Skin epidermis (tissue), 12 donors: Measurements from ENCODE around the gene TAL1.
"Not testable (repeated sequence)": the region's sequence is repeated elsewhere in the genome, so short reads cannot be mapped to it uniquely, and the experiment has no call there.

Experiments used
- H3K27ac ChIP-seq, 21 experiments: fragments of 200-600 bp; sonication (generic) in 11 of 21; one replicate each; pipeline ENCODE4 v1.5.0; 2020; ENCODE audit warnings: mild to moderate bottlenecking in 3 of 21, inconsistent platforms in 2 of 21, moderate library complexity in 2 of 21
- H3K4me3 ChIP-seq, 7 experiments: fragments of 200-600 bp; sonication (generic) in 2 of 7; one replicate each; pipeline ENCODE4 v1.5.0; 2020; ENCODE audit warnings: inconsistent platforms in 2 of 7, mild to moderate bottlenecking in 2 of 7, moderate library complexity in 1 of 7

Gene TAL1

DNA sequence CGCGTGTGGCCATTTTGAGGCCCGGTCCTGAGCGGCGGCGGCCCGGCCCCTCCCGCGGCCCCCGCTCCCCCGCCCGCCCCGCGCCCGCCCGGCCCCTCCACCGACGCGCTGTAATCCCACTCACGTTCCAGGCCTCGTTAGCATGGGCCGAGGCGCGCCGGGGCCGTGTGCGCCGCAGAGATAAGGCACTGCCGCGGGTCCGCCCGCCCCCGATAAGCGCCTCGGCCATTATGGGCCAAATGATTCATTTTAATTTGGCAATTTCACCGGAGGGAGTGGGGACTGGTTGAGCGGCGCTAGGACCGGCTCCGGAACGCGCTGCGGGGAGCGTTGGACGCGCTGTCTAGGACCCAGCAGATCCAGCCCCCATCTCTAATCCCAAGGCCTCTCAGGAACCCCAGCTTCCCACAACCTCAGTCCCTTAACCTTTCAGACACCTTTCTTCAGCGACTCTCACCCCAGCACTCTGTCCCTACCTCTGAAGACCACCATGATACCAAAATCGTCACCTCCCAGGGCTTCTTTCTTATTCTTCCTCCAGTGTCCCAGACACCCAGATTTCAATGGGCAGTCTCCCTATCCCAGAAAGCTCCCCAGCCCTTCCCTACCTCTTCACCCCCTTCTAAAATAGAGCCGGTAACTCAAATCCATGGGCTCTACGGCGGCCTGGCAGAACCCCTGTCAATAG lies at the start of gene TAL1:
TSS of gene TAL1 (minus strand) at position 39 of the 688 bp plus-strand sequence. CDS start 6,337 bp downstream, outside the sequence.
- H3K27ac ChIP-seq: peak within 1 kb of the TSS; percentile 4 to 79 (median 53)
- H3K4me3 ChIP-seq: peak within 1 kb of the TSS; percentile 5 to 35 (median 17)

DNA sequence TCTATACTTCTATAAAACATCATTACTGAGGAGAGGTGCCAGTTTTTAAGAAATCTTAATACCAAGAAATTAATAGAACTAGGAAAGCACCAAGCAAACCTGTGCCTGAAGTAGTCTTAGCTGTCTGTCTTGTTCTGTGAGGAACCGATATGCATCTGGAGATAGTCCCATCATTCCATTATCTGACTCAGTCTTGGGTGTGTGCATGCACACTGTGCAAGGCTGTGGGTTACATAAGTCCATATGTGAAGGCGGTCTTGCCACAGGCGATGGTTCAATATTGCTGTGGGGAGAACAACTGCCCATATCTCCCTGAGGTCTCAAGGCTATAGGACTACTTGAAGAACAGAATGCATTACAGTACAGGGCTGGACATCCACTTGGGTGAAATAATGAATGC lies 48.1 kb upstream of the TAL1 start:
- H3K27ac ChIP-seq: no peak overlapping the region
- H3K4me3 ChIP-seq: no peak overlapping the region

GRCh38 chr1:47276850-47277249 lies 44.8 kb upstream of the TAL1 start:
- Histone ChIP-seq H3K4me3 (no peak overlapping the region), H3K27ac (no peak overlapping the region)

GRCh38 chr1:47275811-47276210 lies 43.8 kb upstream of the TAL1 start:
- not testable (repeated sequence) for H3K27ac ChIP-seq, H3K4me3 ChIP-seq

- not testable (repeated sequence) for H3K4me3 ChIP-seq, H3K27ac ChIP-seq
These were observed 33.5 kb upstream of the TAL1 start for GRCh38 chr1:47265529-47265928.

DNA sequence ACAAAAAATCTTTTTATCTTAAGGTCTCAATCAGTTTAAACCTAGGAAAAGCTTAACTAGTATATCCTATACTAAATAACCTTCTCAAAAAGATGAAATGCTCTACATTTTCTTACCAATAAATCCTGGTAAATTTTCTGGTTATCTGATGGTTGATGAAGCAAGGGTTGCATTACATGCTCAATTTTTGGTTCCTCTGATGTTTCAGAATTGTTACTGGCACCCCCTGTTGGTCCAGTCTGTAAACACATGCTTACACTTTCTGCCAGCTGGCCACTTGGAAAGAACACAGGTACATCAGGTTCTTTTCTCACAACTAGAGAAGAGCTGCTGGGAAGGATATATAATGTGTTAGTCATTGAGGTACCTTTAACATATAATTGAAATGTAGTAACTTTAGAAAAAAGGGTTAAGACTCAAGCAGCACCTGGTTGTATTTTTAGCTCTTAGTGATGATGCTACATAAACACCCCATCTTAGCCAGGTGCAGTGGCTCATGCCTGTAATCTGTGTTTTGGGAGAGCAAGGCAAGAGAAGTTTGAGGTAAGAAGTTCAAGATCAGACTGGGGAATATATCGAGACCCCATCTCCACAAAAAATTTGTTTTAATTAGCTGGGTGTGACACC lies 30.9 kb upstream of the TAL1 start:
- Histone ChIP-seq H3K4me3 (no peak overlapping the region), H3K27ac (no peak overlapping the region)

- Histone ChIP-seq H3K4me3 (no peak overlapping the region), H3K27ac (no peak overlapping the region)
These were observed 25.2 kb upstream of the TAL1 start for GRCh38 chr1:47257224-47257623.

DNA sequence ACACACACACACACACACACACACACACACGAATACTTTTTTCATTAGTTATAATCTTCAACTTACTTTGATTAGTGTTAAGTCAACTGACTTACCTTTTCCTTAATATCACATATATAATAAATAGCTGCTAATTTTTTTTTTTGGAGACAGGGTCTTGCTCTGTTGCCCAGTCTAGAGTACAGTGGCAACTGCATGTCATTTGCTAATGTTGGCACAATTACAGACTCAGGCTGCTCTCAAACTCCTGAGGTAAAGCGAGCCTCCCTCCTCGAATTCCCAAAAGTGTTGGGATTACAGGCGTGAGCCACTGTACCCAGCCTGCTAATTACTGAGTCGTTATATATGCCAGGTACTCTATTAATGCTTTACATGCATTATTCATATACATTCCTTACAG lies 20.8 kb upstream of the TAL1 start:
- H3K4me3 ChIP-seq: no peak overlapping the region
- H3K27ac ChIP-seq: no peak overlapping the region

- Histone ChIP-seq H3K27ac (no peak overlapping the region), H3K4me3 (no peak overlapping the region)
These were observed 20.3 kb upstream of the TAL1 start for GRCh38 chr1:47252369-47252768.

DNA sequence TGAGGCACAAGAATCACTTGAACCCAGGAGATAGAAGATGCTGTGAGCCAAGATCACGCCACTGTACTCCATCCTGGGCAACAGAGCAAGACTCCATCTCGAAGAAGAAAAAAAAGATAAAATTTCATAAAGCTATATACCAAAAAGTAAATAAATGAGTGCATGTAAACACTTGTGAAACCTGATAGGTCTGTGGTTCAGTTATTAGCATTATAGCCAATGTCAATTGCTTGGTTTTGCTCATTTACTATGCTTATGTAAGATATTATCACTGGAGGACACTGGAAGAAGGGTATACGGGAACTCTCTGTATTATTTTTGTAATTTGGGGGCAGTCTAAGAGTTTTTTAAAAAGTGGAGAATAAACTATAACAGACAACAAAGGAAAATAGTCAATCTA lies 17.7 kb upstream of the TAL1 start:
- Histone ChIP-seq H3K4me3 (no peak overlapping the region), H3K27ac (no peak overlapping the region)

GRCh38 chr1:47244339-47244862 lies 12.4 kb upstream of the TAL1 start:
- H3K4me3 ChIP-seq: no peak overlapping the region
- no peak overlapping the region for H3K27ac ChIP-seq

- H3K27ac ChIP-seq: no peak overlapping the region
- no peak overlapping the region for H3K4me3 ChIP-seq
These were observed 11.9 kb upstream of the TAL1 start for GRCh38 chr1:47243910-47244309.

- Histone ChIP-seq H3K4me3 (no peak overlapping the region), H3K27ac (no peak overlapping the region)
These were observed 9.4 kb upstream of the TAL1 start for GRCh38 chr1:47241114-47242113.

DNA sequence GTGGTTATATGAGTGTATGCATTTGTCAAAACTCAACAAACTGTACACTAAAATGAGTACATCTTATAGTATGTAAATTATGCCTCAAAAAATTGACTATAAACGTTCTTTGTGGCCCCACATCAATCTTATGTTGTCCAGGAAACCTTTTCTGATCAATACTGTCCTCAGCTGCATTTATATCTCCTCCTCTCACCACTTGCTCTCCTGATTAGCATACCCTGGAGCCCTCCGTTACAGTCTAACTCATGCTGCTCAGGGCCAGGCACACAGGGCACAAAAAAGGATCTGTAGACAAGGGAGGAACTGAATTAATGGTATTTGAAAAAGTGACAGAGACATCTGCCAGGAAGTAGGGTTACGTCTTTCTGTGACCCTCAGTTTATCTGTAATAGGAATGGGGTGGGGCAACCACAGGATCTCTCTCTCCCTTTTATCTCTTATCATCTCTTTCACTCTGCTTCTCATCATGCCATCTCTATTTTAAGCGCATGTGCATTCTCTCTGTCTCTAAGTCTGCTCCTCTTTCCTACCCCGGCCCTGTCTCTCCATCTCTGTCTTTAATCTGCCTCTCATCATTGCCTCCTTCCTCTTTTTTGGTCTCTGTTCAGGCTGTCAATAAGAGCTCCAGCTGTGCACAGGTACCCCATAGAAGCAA lies 7.0 kb upstream of the TAL1 start:
- Histone ChIP-seq H3K4me3 (no peak overlapping the region), H3K27ac (no peak overlapping the region)

GRCh38 chr1:47235806-47236205 lies 3.8 kb upstream of the TAL1 start:
- Histone ChIP-seq H3K27ac (peak overlapping the region in 1 of 21 experiments; percentile 38), H3K4me3 (no peak overlapping the region)

GRCh38 chr1:47235241-47235681 lies 3.2 kb upstream of the TAL1 start:
- H3K27ac ChIP-seq: peak overlapping the region in 2 of 21 experiments; percentile 2 to 38
- H3K4me3 ChIP-seq: no peak overlapping the region

DNA sequence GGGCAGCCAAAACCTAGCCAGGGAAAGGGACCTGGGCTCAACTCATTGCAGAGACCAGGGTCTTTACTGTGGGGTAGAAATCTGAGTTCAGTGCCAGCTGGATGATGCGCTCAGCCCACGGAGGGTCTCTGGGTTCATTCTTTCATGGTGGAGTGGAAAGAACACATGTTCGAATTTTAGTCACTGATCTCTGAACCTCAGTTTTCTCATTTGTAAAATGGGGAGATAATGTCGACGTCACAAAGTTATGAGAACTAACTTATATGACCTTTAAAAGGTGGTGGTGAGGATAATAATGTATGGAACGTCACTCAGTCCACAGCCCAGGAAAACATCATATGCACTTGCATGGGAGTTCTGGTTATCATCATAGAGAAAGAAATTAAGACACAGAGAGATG lies 1.2 kb upstream of the TAL1 start:
- no peak overlapping the region for H3K4me3 ChIP-seq

GRCh38 chr1:47231301-47232186 lies 481 bp downstream of the TAL1 start:
- H3K4me3 ChIP-seq: peak overlapping the region; percentile 5 to 35 (median 17)
- peak overlapping the region in 20 of 21 experiments; percentile 4 to 79 (median 52) for H3K27ac ChIP-seq

More for the DNA sequence above, 1.2 kb upstream of the TAL1 start:
- no peak overlapping the region for H3K27ac ChIP-seq
